Subcutaneous adipose tissue (tissue), 4 donors: Measurements from ENCODE around the gene PEBP1. TPM values are rescaled to one million over a fixed set of nuclear protein-coding genes. Genes with fewer than 3 reads are reported as not detected.

Source experiments
- CTCF ChIP-seq: fragments of 450-650 bp; IDR thresholded peaks from one replicate; pipeline ENCODE4 v1.5.1; 2016; ENCODE audit warnings: low read depth, mild to moderate bottlenecking, control low read depth, antibody characterized with exemption, moderate library complexity
- total RNA-seq, 4 donors: library from RNA; depleted of rRNA; stranded (reverse); fragments of >200 nt; gene quantifications; one replicate each; pipeline ENCODE4 v1.1.0, GENCODE V29; 2016

Gene PEBP1
- total RNA-seq, 4 donors from 2014 or later, result 207 to 336 (median 255) TPM

- TF ChIP-seq CTCF, result no peak
These were observed 33.3 kb upstream of the PEBP1 start for GRCh38 chr12:118102609-118103008.

GRCh38 chr12:118103201-118103600 is 32.7 kb upstream of the PEBP1 start:
- TF ChIP-seq CTCF, result no peak

GRCh38 chr12:118103601-118104382 is 32.1 kb upstream of the PEBP1 start, which contains the start of gene VSIG10:
VSIG10 (minus strand) TSS chr12:118104011; CDS start chr12:118103671, 340 bp downstream.
- no peak for TF ChIP-seq CTCF

GRCh38 chr12:118107011-118107410 is 28.9 kb upstream of the PEBP1 start:
- TF ChIP-seq CTCF, result no peak

- no peak for TF ChIP-seq CTCF
These were observed 28.2 kb upstream of the PEBP1 start for GRCh38 chr12:118107694-118108093.

GRCh38 chr12:118109088-118109487 is 26.8 kb upstream of the PEBP1 start:
- TF ChIP-seq CTCF, result no peak

- TF ChIP-seq CTCF, result no peak
These were observed 16.5 kb upstream of the PEBP1 start for GRCh38 chr12:118119449-118119879.
